Measurements from ENCODE around the gene ERCC6L2.
A peak's percentile ranks its signal among the peaks of the same experiment; 100 is the strongest.

Gene ERCC6L2

GRCh38 chr9:95870352-95870751 is 5.1 kb upstream of the ERCC6L2 start:
- DNase-seq (ENCODE audit: low read depth), result no peak

GRCh38 chr9:95870906-95871305 is 4.6 kb upstream of the ERCC6L2 start:
- no peak for DNase-seq (ENCODE audit: low read depth)

GRCh38 chr9:95874303-95874988 is 1.0 kb upstream of the ERCC6L2 start:
- no peak for DNase-seq (ENCODE audit: low read depth)

GRCh38 chr9:95874989-95875304 is 544 bp upstream of the ERCC6L2 start:
- DNase-seq (ENCODE audit: low read depth), result no peak

- no peak for DNase-seq (ENCODE audit: low read depth)
Measured at GRCh38 chr9:95876138-95876444, 600 bp downstream of the ERCC6L2 start.

GRCh38 chr9:95876595-95876994 is 1.1 kb downstream of the ERCC6L2 start:
- no peak for DNase-seq (ENCODE audit: low read depth)

- DNase-seq (ENCODE audit: low read depth), result no peak
Measured at GRCh38 chr9:95877984-95878383, 2.5 kb downstream of the ERCC6L2 start.

- DNase-seq (ENCODE audit: low read depth), result no peak
Measured at GRCh38 chr9:95879591-95879990, 4.1 kb downstream of the ERCC6L2 start.

- DNase-seq (ENCODE audit: low read depth), result peak; percentile 19
Measured at GRCh38 chr9:95880021-95880690, 4.7 kb downstream of the ERCC6L2 start.

- no peak for DNase-seq (ENCODE audit: low read depth)
Measured at GRCh38 chr9:95887926-95888497, 12.5 kb downstream of the ERCC6L2 start.

GRCh38 chr9:95890594-95890993 is 15.1 kb downstream of the ERCC6L2 start:
- DNase-seq (ENCODE audit: low read depth), result no peak

- DNase-seq (ENCODE audit: low read depth), result no peak
Measured at GRCh38 chr9:95891067-95891671, 15.7 kb downstream of the ERCC6L2 start.

GRCh38 chr9:95892690-95893089 is 17.2 kb downstream of the ERCC6L2 start:
- DNase-seq (ENCODE audit: low read depth), result no peak

- DNase-seq (ENCODE audit: low read depth), result no peak
Measured at GRCh38 chr9:95896580-95896979, 21.1 kb downstream of the ERCC6L2 start.

GRCh38 chr9:95901506-95901905 is 26.0 kb downstream of the ERCC6L2 start:
- no peak for DNase-seq (ENCODE audit: low read depth)

- DNase-seq (ENCODE audit: low read depth), result no peak
Measured at GRCh38 chr9:95903398-95903797, 27.9 kb downstream of the ERCC6L2 start.

GRCh38 chr9:95907794-95908193 is 32.3 kb downstream of the ERCC6L2 start:
- DNase-seq (ENCODE audit: low read depth), result no peak

- no peak for DNase-seq (ENCODE audit: low read depth)
Measured at GRCh38 chr9:95910023-95910707, 34.7 kb downstream of the ERCC6L2 start.

GRCh38 chr9:95910770-95911340 is 35.4 kb downstream of the ERCC6L2 start:
- no peak for DNase-seq (ENCODE audit: low read depth)

- DNase-seq (ENCODE audit: low read depth), result no peak
Measured at GRCh38 chr9:95912773-95913172, 37.3 kb downstream of the ERCC6L2 start.

GRCh38 chr9:95920017-95920416 is 44.5 kb downstream of the ERCC6L2 start:
- DNase-seq (ENCODE audit: low read depth), result no peak

- no peak for DNase-seq (ENCODE audit: low read depth)
Measured at GRCh38 chr9:95923794-95924193, 48.3 kb downstream of the ERCC6L2 start.

All from HS-27A (cell line).